Prostate gland (tissue), 2 donors: ENCODE results near the gene ANKRD40CL. TPM values are rescaled to one million over a fixed set of nuclear protein-coding genes. Genes with fewer than 3 reads are reported as not detected.

Experiments
- DNase-seq: peaks from one replicate; pipeline ENCODE4 v3.0.0-alpha.2; 2019; ENCODE audit warnings: low spot score
- H3K27ac ChIP-seq, 2 donors: fragments of 200-600 bp; sonication (generic); 2 replicates each; pipeline ENCODE4 v1.5.1; 2017 to 2019
- H3K27me3 ChIP-seq: fragments of 200-600 bp; sonication (generic); replicated peaks from 2 replicates; pipeline ENCODE4 v1.5.1; 2019; ENCODE audit not compliant: insufficient read depth
- H3K36me3 ChIP-seq, 2 donors: fragments of 200-600 bp; sonication (generic); 1 replicate in 1 of 2; 2 replicates in 1 of 2; pipeline versions ENCODE4 v1.5.1 to v1.8.1; 2017 to 2019
- H3K4me1 ChIP-seq: fragments of 200-600 bp; sonication (generic); replicated peaks from 2 replicates; pipeline ENCODE4 v1.5.1; 2019
- H3K4me3 ChIP-seq, 2 donors: fragments of 200-600 bp; sonication (generic); 2 replicates each; pipeline ENCODE4 v1.5.1; 2017 to 2019
- H3K9me3 ChIP-seq: fragments of 200-600 bp; sonication (generic); 2 replicates; pipeline ENCODE4 v1.5.1; 2017
- POLR2A ChIP-seq: fragments of 450-650 bp; IDR thresholded peaks from one replicate; pipeline ENCODE4 v1.6.1; 2016; ENCODE audit warnings: antibody characterized with exemption, mild to moderate bottlenecking
- POLR2AphosphoS5 ChIP-seq: sonication (generic); formaldehyde crosslinking; IDR thresholded peaks from one replicate; pipeline ENCODE4 v1.6.1; 2017; ENCODE audit warnings: antibody characterized with exemption
- WGBS: methylation state at CpG from one replicate; pipeline ENCODE4 v1.1.5; 2018; 5-methylcytosine and 5-hydroxymethylcytosine counted together
- intact Hi-C: fragments of 100-400 bp; cut with DNase I; formaldehyde crosslinking; loops from one replicate; pipeline ENCODE4 v1.14.2; 2022
- total RNA-seq, 2 donors: library from RNA; depleted of rRNA; stranded (reverse); fragments of >200 nt; gene quantifications; one replicate each; pipeline ENCODE4 v1.1.0, GENCODE V29; 2016
- TF ChIP-seq, protein P1 (sequence below), 4 experiments: fragments of 200-600 bp in 2 of 4; fragments of 450-650 bp in 2 of 4; sonication (generic) in 2 of 4; IDR thresholded peaks; 1 replicate in 3 of 4; 2 replicates in 1 of 4; pipeline ENCODE4 v1.5.1; 2016 to 2019; ENCODE audit warnings: antibody characterized with exemption in 4 of 4, mild to moderate bottlenecking in 2 of 4, moderate library complexity in 2 of 4

Gene ANKRD40CL, protein sequence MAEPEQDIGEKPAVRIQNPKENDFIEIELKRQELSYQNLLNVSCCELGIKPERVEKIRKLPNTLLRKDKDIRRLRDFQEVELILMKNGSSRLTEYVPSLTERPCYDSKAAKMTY
- not detected for total RNA-seq

GRCh38 chr17:50767446-50767845 lies at the start of gene ANKRD40CL:
ANKRD40CL (minus strand) TSS chr17:50767518; CDS start chr17:50766913, 605 bp downstream.
- Histone ChIP-seq H3K27ac (no peak within 1 kb of the TSS), H3K36me3 (no peaks in the 10 kb centered on the region), H3K27me3 (no peaks in the 10 kb centered on the region), H3K9me3 (no peaks in the 10 kb centered on the region), H3K4me3 (no peak within 1 kb of the TSS), H3K4me1 (no peaks in the 10 kb centered on the region)
- intact Hi-C loops, result no loop called here
- 89% methylated on average over 9 of the region's 9 CpGs for WGBS
- TF ChIP-seq, protein P1, sequence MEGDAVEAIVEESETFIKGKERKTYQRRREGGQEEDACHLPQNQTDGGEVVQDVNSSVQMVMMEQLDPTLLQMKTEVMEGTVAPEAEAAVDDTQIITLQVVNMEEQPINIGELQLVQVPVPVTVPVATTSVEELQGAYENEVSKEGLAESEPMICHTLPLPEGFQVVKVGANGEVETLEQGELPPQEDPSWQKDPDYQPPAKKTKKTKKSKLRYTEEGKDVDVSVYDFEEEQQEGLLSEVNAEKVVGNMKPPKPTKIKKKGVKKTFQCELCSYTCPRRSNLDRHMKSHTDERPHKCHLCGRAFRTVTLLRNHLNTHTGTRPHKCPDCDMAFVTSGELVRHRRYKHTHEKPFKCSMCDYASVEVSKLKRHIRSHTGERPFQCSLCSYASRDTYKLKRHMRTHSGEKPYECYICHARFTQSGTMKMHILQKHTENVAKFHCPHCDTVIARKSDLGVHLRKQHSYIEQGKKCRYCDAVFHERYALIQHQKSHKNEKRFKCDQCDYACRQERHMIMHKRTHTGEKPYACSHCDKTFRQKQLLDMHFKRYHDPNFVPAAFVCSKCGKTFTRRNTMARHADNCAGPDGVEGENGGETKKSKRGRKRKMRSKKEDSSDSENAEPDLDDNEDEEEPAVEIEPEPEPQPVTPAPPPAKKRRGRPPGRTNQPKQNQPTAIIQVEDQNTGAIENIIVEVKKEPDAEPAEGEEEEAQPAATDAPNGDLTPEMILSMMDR (IDR thresholded peaks at IDR 0.05), result no peak
- TF ChIP-seq POLR2A (no peak), POLR2AphosphoS5 (no peak)
- no peak for DNase-seq

GRCh38 chr17:50816271-50816670 lies 49.0 kb upstream of the ANKRD40CL start:
- no peaks in the 10 kb centered on the region for H3K9me3 ChIP-seq
- no peaks in the 10 kb centered on the region for H3K4me1 ChIP-seq
- TF ChIP-seq POLR2AphosphoS5, result no peak
- no peak for TF ChIP-seq POLR2A
- WGBS, result 95% methylated on average over 5 of the region's 5 CpGs
- H3K27me3 ChIP-seq, result no peaks in the 10 kb centered on the region
- no peak for DNase-seq
- no peaks in the 10 kb centered on the region for H3K36me3 ChIP-seq
- H3K27ac ChIP-seq, result no peak overlapping the region
- intact Hi-C loops, result no loop called here
- H3K4me3 ChIP-seq, result no peak overlapping the region

DNA sequence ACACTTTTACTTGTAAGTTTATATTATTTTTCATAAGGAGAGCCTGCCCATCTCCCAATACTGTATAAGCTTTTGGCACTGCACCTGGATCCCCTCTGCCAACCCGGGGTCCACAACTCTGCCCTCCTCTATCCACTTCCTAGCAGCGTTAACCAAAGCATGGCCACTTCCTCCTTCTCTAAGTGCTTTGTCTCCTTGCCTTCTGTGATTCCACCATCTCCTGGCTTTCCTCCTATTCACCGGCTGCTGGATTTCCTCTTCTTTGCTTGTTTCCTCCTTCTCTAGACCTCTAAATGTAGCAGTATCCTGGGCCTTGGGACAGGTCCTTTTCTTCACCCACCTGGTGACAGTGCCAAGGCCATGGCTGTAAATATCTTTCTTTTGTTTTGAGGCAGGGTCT lies 48.1 kb upstream of the ANKRD40CL start:
- H3K27me3 ChIP-seq, result no peaks in the 10 kb centered on the region
- TF ChIP-seq POLR2A, result no peak
- TF ChIP-seq, protein P1 (IDR thresholded peaks at IDR 0.05), result no peak
- TF ChIP-seq POLR2AphosphoS5, result no peak
- no peaks in the 10 kb centered on the region for H3K4me1 ChIP-seq
- H3K36me3 ChIP-seq, result no peaks in the 10 kb centered on the region
- 69% methylated on average over 3 of the region's 3 CpGs for WGBS
- no peak overlapping the region for H3K4me3 ChIP-seq
- H3K9me3 ChIP-seq, result no peaks in the 10 kb centered on the region
- no peak overlapping the region for H3K27ac ChIP-seq
- DNase-seq, result no peak
- intact Hi-C loops, result no loop called here

DNA sequence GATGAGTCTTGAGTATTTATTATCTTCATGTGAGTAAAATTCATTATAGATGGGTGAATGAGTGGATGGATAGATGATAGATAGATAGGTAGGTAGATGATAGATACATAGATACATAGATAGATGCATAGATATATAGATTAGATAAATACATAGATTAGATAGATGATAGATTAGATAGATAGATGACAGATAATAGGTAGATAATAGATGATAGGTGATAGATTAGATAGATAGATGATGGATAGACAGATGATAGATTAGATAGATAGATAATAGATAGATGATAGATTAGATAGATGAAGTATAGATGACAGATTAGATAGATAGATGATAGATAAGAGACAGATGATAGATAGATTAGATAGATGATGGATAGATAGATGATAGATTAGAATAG lies 46.3 kb upstream of the ANKRD40CL start:
- no peaks in the 10 kb centered on the region for H3K9me3 ChIP-seq
- no peaks in the 10 kb centered on the region for H3K36me3 ChIP-seq
- no peak overlapping the region for H3K27ac ChIP-seq
- no peak overlapping the region for H3K4me3 ChIP-seq
- no peaks in the 10 kb centered on the region for H3K4me1 ChIP-seq
- DNase-seq, result no peak
- no peak for TF ChIP-seq POLR2AphosphoS5
- TF ChIP-seq, protein P1 (IDR thresholded peaks at IDR 0.05), result no peak
- no peak for TF ChIP-seq POLR2A
- intact Hi-C loops, result no loop called here
- no peaks in the 10 kb centered on the region for H3K27me3 ChIP-seq

GRCh38 chr17:50808888-50809287 lies 41.6 kb upstream of the ANKRD40CL start:
- H3K36me3 ChIP-seq, result no peaks in the 10 kb centered on the region
- H3K4me3 ChIP-seq, result no peak overlapping the region
- H3K9me3 ChIP-seq, result no peaks in the 10 kb centered on the region
- no peak for DNase-seq
- TF ChIP-seq POLR2A, result no peak
- TF ChIP-seq, protein P1 (IDR thresholded peaks at IDR 0.05), result no peak
- no peak for TF ChIP-seq POLR2AphosphoS5
- WGBS, result 71% methylated on average over 3 of the region's 3 CpGs
- no peak overlapping the region for H3K27ac ChIP-seq
- H3K4me1 ChIP-seq, result no peaks in the 10 kb centered on the region
- intact Hi-C loops, result no loop called here
- H3K27me3 ChIP-seq, result no peaks in the 10 kb centered on the region
